Stomach (tissue), 9 donors: ENCODE data around the gene PRX. TPM values are rescaled to one million over a fixed set of nuclear protein-coding genes. Genes with fewer than 3 reads are reported as not detected.
"Not testable (repeated sequence)": the region's sequence is repeated elsewhere in the genome, so short reads cannot be mapped to it uniquely, and the experiment has no call there.

ENCODE experiments used
- DNase-seq, 2 donors: peaks; one replicate each; pipeline versions ENCODE4 v3.0.0 to v3.0.0-alpha.2; 2013 to 2019
- H3K27ac ChIP-seq, 5 donors: fragments of 200-600 bp in 4 of 5; sonication (generic) in 4 of 5; one replicate each; pipeline ENCODE4 v1.5.1; 2013 to 2019; ENCODE audit warnings: mild to moderate bottlenecking in 1 of 5, moderate library complexity in 1 of 5
- H3K27me3 ChIP-seq, 3 donors: fragments of 200-600 bp; sonication (generic); one replicate each; pipeline ENCODE4 v1.5.1; 2017 to 2019; ENCODE audit warnings: mixed run types in 1 of 3
- H3K36me3 ChIP-seq, 4 donors: fragments of 200-600 bp; sonication (generic); 1 replicate in 3 of 4; 2 replicates in 1 of 4; pipeline ENCODE4 v1.5.1; 2016 to 2019
- H3K4me1 ChIP-seq, 4 donors: fragments of 200-600 bp; sonication (generic); one replicate each; pipeline ENCODE4 v1.5.1; 2016 to 2019
- H3K4me3 ChIP-seq, 4 donors: fragments of 200-600 bp; sonication (generic) in 3 of 4; one replicate each; pipeline ENCODE4 v1.5.1; 2016 to 2019; ENCODE audit warnings: mild to moderate bottlenecking in 1 of 4
- H3K9me3 ChIP-seq, 4 donors: fragments of 200-600 bp; sonication (generic); one replicate each; pipeline ENCODE4 v1.5.1; 2016 to 2019
- CTCF ChIP-seq, 7 experiments: fragments of 450-650 bp in 4 of 7; fragments of 200-600 bp in 3 of 7; sonication (generic) in 3 of 7; IDR thresholded peaks; one replicate each; pipeline ENCODE4 v1.5.1; 2016 to 2019; ENCODE audit warnings: antibody characterized with exemption in 7 of 7, control low read depth in 2 of 7, mild to moderate bottlenecking in 1 of 7
- EP300 ChIP-seq: sonication (generic); formaldehyde crosslinking; IDR thresholded peaks from one replicate; pipeline ENCODE4 v1.6.1; 2017; ENCODE audit warnings: antibody characterized with exemption
- POLR2A ChIP-seq, 4 donors: fragments of 450-650 bp; IDR thresholded peaks; one replicate each; pipeline ENCODE4 v1.6.1; 2016; ENCODE audit warnings: antibody characterized with exemption in 4 of 4, control low read depth in 2 of 4, mild to moderate bottlenecking in 1 of 4, moderate library complexity in 1 of 4
- POLR2AphosphoS5 ChIP-seq, 3 donors: sonication (generic); formaldehyde crosslinking; IDR thresholded peaks; one replicate each; pipeline ENCODE4 v1.6.1; 2016; ENCODE audit warnings: antibody characterized with exemption in 3 of 3
- WGBS, 5 donors: extraction: QIAGEN DNeasy Blood & Tissue Kit in 3 of 5; methylation state at CpG; one replicate each; pipeline versions ENCODE4 v1.1.5 to v1.1.7; 2013 to 2018; 5-methylcytosine and 5-hydroxymethylcytosine counted together
- intact Hi-C: fragments of 100-400 bp; cut with DNase I; formaldehyde crosslinking; loops from one replicate; pipeline ENCODE4 v1.15.1; 2023; ENCODE audit warnings: low total_unique reads
- polyA plus RNA-seq, 3 donors: library from polyadenylated mRNA; stranded (reverse); fragments of 200-250 nt; gene quantifications; one replicate each; pipeline ENCODE4 v1.2.3, GENCODE V29; 2013
- total RNA-seq, 5 donors: library from RNA; depleted of rRNA; stranded (reverse); fragments of >200 nt; gene quantifications; one replicate each; pipeline versions ENCODE4 v1.1.0 to v1.2.3, GENCODE V29; 2014 to 2016
- donor health status: healthy with polysubstance abuse.
- donor health status: Bipolar disorder and iron deficiency.
- donor health status: healthy.

The PRX gene
- total and polyA plus RNA-seq, 8 donors, result 1.6 to 8.6 (median 4.3) TPM; not detected in 1

GRCh38 chr19:40370997-40371801 is 42.0 kb downstream of the PRX start:
- no peak overlapping the region for H3K27ac ChIP-seq
- H3K4me3 ChIP-seq, result no peak overlapping the region
- intact Hi-C loops, result no loop called here
- no peak for DNase-seq
- H3K4me1 ChIP-seq, result peaks cover 0 to 13% (median 4%) of the 10 kb centered on the region in 4 donors
- WGBS, 5 donors, result 77 to 86% (median 81%) methylated on average over 4 to 7 of the region's 7 CpGs
- no peaks in the 10 kb centered on the region for H3K27me3 ChIP-seq
- peaks cover 39 to 100% (median 97%) of the 10 kb centered on the region in 4 donors for H3K36me3 ChIP-seq
- TF ChIP-seq EP300 (no peak), POLR2AphosphoS5 (IDR thresholded peaks at IDR 0.05) (no peak), POLR2A (IDR thresholded peaks at IDR 0.05) (no peak), CTCF (IDR thresholded peaks at IDR 0.05) (no peak)
- H3K9me3 ChIP-seq, result no peaks in the 10 kb centered on the region

GRCh38 chr19:40370253-40370652 is 42.9 kb downstream of the PRX start:
- H3K36me3 ChIP-seq, result peaks cover 39 to 90% (median 88%) of the 10 kb centered on the region in 4 donors
- H3K4me3 ChIP-seq, intact Hi-C loops: not testable (repeated sequence)

GRCh38 chr19:40369797-40370196 is 43.4 kb downstream of the PRX start:
- Histone ChIP-seq H3K9me3 (no peaks in the 10 kb centered on the region), H3K4me3 (no peak overlapping the region), H3K27ac (no peak overlapping the region), H3K36me3 (peaks cover 37 to 86% (median 83%) of the 10 kb centered on the region in 4 donors), H3K4me1 (peaks cover 0 to 27% (median 16%) of the 10 kb centered on the region in 4 donors), H3K27me3 (no peaks in the 10 kb centered on the region)
- WGBS, 5 donors, result 88 to 92% (median 90%) methylated on average over 12 of the region's 12 CpGs
- no peak for DNase-seq
- intact Hi-C loops, result no loop called here
- TF ChIP-seq CTCF (IDR thresholded peaks at IDR 0.05) (no peak), POLR2AphosphoS5 (IDR thresholded peaks at IDR 0.05) (no peak), EP300 (no peak), POLR2A (IDR thresholded peaks at IDR 0.05) (no peak)

More at GRCh38 chr19:40370253-40370652, 42.9 kb downstream of the PRX start:
- not testable (repeated sequence) for H3K27me3 ChIP-seq, H3K9me3 ChIP-seq, H3K27ac ChIP-seq, DNase-seq
- WGBS, 5 donors, result 91 to 98% (median 96%) methylated on average over 3 of the region's 3 CpGs
- peaks cover 0 to 22% (median 13%) of the 10 kb centered on the region in 4 donors for H3K4me1 ChIP-seq

- H3K4me3 ChIP-seq, result no peak overlapping the region
- no peaks in the 10 kb centered on the region for H3K27me3 ChIP-seq
- H3K9me3 ChIP-seq, result no peaks in the 10 kb centered on the region
- no peak for DNase-seq
- 81 to 88% (median 87%) methylated on average over 9 to 16 of the region's 16 CpGs for WGBS, 5 donors
- peaks cover 0 to 28% (median 17%) of the 10 kb centered on the region in 4 donors for H3K4me1 ChIP-seq
- intact Hi-C loops, result no loop called here
- peaks cover 33 to 66% (median 63%) of the 10 kb centered on the region in 4 donors for H3K36me3 ChIP-seq
- TF ChIP-seq POLR2A (IDR thresholded peaks at IDR 0.05), result no peak
- no peak for TF ChIP-seq EP300
- TF ChIP-seq CTCF (IDR thresholded peaks at IDR 0.05), result no peak
- no peak for TF ChIP-seq POLR2AphosphoS5 (IDR thresholded peaks at IDR 0.05)
- H3K27ac ChIP-seq, result no peak overlapping the region
Observed at GRCh38 chr19:40367577-40368434, 45.4 kb downstream of the PRX start.
